Activated CD8-positive, alpha-beta T cell treated with anti-CD3 and anti-CD28 coated beads for 36 hours (primary cell): ENCODE data around the gene THAP3. TPM values are rescaled to one million over a fixed set of nuclear protein-coding genes. Genes with fewer than 3 reads are reported as not detected.

Source experiments
- ATAC-seq: fragments of 200-7000 bp; cut with Tn5 transposase; one replicate; pipeline ENCODE4 v1.10.0; 2021; ENCODE audit warnings: mild to moderate bottlenecking, moderate library complexity
- CTCF ChIA-PET: fragments of 350-600 bp; sonication (Branson Sonifier 250); formaldehyde crosslinking; loops from one replicate; lab custom pipeline; 2021; ENCODE audit warnings: antibody characterized with exemption; lab: Charles Lee
- POLR2A ChIA-PET: fragments of 350-600 bp; sonication (Branson Sonifier 250); formaldehyde crosslinking; loops from one replicate; lab custom pipeline; 2021; ENCODE audit warnings: antibody characterized with exemption; lab: Charles Lee
- DNase-seq: peaks from one replicate; pipeline ENCODE4 v3.0.0-alpha.2; 2020
- H3K27ac Mint-ChIP-seq: one replicate; pipeline ENCODE4 v1.8.0; 2021; ENCODE audit warnings: mild to moderate bottlenecking, mixed read lengths
- H3K27me3 Mint-ChIP-seq: one replicate; pipeline ENCODE4 v1.8.0; 2021; ENCODE audit warnings: mixed read lengths
- H3K36me3 Mint-ChIP-seq: one replicate; pipeline ENCODE4 v1.8.0; 2021; ENCODE audit warnings: low read depth, mixed read lengths
- H3K4me1 Mint-ChIP-seq: one replicate; pipeline ENCODE4 v1.8.0; 2021; ENCODE audit warnings: low read depth, mixed read lengths
- H3K4me3 Mint-ChIP-seq: one replicate; pipeline ENCODE4 v1.8.0; 2021; ENCODE audit warnings: mild to moderate bottlenecking, moderate library complexity, mixed read lengths
- H3K9me3 Mint-ChIP-seq: one replicate; pipeline ENCODE4 v1.8.0; 2021; ENCODE audit warnings: mixed read lengths
- intact Hi-C: fragments of 100-400 bp; cut with micrococcal nuclease; formaldehyde crosslinking; loops from one replicate; pipeline ENCODE4 v1.10.0; 2022
- total RNA-seq, 2 experiments: library from RNA; stranded (reverse); gene quantifications; one replicate each; pipeline ENCODE4 v1.2.3, GENCODE V29; 2021
- TF ChIP-seq, protein P1 (sequence below): fragments of 200-600 bp; IDR thresholded peaks from one replicate; pipeline ENCODE4 v1.8.0; 2022; ENCODE audit warnings: antibody characterized with exemption, mild to moderate bottlenecking

THAP3 gene
- total RNA-seq, 2 experiments from 2014 or later: 19.0 to 24.5 TPM

DNA sequence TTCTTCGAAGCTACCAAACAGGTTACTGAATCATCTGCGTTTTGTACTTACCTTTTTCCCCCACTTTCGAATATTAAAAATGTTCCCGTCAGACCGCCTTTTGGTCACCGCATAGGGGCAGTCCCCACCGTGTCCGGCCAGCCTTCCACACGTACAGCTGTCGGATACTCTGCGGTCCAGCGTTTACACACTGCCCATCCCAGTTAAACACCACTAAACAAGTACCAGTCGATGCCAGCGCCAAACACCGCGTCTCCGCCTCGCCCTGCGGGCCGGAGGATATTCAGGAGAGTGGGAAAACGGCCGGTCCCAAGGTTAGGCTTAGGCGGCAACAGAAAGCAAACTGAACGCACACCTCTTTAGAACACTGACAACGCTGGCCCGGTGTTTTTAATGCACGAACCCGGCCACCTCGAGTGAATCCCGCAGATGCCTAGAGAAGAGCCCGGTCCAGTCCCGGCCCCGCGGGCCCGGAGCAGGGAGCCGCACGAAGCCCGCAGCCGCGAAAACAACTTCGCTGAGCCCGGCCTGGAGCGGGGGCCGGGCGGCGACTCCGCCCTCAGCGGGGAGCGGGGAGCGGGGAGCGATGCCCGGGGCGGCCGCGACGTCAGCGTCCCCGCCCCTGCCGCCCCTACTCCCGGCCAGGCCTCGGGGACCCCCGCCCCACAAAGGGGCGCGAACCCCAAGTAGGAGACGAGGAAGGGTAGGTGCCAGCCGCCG is 11.9 kb upstream of the THAP3 start:
- intact Hi-C loops: loop anchor here (1.0 kb wide), 1 partner anchor 10 kb away; no protein-coding TSS in a partner anchor
- ChIA-PET CTCF (interaction anchor here (0.9 to 1.1 kb wide), 2 partner anchors 9 to 34 kb away, joined by 3 to 5 read pairs; no protein-coding TSS in a partner anchor), POLR2A (interaction anchor here (1.0 to 3.4 kb wide), 5 partner anchors 11 to 219 kb away, joined by 3 to 46 read pairs (median 5); partner anchors contain the start of genes ACOT7, KLHL21, NOL9 and TAS1R1)
- Mint-ChIP-seq H3K36me3 (peaks cover 5% of the 10 kb centered on the region), H3K4me3 (peak overlapping the region; percentile 85), H3K27me3 (no peaks in the 10 kb centered on the region), H3K9me3 (no peaks in the 10 kb centered on the region), H3K27ac (peak overlapping the region; percentile 83), H3K4me1 (peaks cover 14% of the 10 kb centered on the region)
- peak; percentile 47 for DNase-seq
- TF ChIP-seq, protein P1, sequence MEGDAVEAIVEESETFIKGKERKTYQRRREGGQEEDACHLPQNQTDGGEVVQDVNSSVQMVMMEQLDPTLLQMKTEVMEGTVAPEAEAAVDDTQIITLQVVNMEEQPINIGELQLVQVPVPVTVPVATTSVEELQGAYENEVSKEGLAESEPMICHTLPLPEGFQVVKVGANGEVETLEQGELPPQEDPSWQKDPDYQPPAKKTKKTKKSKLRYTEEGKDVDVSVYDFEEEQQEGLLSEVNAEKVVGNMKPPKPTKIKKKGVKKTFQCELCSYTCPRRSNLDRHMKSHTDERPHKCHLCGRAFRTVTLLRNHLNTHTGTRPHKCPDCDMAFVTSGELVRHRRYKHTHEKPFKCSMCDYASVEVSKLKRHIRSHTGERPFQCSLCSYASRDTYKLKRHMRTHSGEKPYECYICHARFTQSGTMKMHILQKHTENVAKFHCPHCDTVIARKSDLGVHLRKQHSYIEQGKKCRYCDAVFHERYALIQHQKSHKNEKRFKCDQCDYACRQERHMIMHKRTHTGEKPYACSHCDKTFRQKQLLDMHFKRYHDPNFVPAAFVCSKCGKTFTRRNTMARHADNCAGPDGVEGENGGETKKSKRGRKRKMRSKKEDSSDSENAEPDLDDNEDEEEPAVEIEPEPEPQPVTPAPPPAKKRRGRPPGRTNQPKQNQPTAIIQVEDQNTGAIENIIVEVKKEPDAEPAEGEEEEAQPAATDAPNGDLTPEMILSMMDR: no peak
- ATAC-seq: peak; percentile 33

DNA sequence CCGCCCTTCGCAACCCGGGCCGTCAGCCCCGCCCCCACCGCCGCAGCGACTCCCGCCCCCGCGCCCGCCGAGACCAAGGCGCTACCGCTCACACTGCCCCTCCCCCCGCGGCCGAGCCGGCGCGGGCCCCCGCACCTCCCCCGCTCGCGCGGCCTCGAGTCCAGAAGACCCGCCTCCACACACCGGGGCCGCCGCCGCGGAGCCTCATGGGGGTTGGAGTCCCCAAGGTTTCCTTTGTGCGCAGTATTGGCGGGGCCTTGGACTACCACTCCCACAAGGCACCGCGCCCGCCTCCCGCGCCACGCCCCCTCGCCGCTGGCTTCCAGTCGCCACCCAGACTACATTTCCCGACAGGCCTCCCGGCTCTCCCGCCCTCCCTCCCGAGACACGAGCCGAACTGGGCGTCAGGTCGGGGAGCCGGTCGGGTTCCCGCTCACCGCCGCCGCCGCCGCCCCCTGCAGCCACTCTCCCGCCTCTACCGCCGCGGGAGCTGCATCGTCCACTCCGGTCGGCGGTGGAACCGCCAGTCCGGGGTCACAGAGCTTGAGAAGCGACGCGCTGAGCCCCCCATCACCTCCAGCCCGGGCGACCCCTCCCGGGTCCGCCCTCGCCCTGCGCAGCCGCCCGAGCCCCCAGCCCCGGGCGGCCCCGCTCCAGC is 11.2 kb upstream of the THAP3 start, which contains the start of gene PHF13:
Gene PHF13 (plus strand): TSS at position 371 of the 658 bp plus-strand sequence. CDS start 336 bp downstream, outside the sequence.
- H3K4me1 Mint-ChIP-seq: peaks cover 14% of the 10 kb centered on the region
- H3K27me3 Mint-ChIP-seq: no peaks in the 10 kb centered on the region
- TF ChIP-seq, protein P1: no peak
- ChIA-PET CTCF (no interaction called here), POLR2A (interaction anchor here (1.0 to 3.4 kb wide), 4 partner anchors 11 to 220 kb away, joined by 3 to 46 read pairs (median 5); partner anchors contain the start of genes ACOT7, KLHL21 and THAP3)
- ATAC-seq (peak; percentile 96), DNase-seq (peak; percentile 100)
- intact Hi-C loops: loop anchor here (1.0 kb wide), 1 partner anchor 10 kb away; no protein-coding TSS in a partner anchor
- peaks cover 6% of the 10 kb centered on the region for H3K36me3 Mint-ChIP-seq
- H3K4me3 Mint-ChIP-seq: peak within 1 kb of the TSS; percentile 85
- H3K9me3 Mint-ChIP-seq: no peaks in the 10 kb centered on the region
- peak within 1 kb of the TSS; percentile 83 for H3K27ac Mint-ChIP-seq

DNA sequence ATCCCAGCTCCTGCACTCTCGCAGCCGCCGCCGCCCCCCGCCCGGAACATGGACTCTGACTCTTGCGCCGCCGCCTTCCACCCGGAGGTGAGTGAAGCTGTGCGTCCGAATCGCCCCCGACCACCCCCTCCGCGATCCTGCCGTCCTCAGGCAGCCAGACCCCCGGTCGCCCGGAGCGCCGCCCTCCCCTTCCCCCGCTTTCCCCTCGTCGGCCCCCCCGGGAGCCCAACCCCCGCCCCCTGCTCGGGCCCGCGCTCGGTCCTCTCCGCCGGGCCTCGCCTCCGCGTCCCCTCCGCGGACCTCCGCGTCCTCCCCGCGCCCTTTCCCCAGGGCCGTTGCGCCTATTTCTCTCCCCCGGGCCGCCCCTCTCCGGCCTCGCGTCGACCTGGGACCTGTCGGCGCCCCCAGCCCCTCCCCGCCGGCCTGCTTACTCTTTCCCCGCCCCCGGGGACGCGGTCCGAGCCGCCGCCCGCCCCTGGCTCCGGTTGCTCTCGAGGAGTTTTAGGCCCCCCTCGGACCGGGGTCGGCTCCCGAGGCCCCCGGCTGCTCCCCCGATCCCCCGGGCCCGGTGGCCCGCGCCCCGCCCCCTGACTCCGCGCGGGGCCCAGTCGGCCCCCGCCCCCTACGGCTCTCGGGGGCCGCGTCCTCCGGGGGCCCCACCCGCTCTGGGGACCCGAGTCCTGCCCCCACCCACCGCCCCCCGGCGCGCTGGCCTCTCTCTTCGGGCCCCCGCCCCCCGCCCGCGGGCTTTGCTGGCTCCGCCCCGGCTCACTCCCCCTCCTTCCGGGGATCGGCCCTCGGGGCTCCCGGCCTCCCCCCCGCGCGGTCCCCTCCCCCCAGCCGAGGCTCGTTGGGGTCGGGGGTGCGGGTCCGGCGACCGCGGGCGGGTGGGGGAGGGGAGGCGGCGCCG is 10.4 kb upstream of the THAP3 start:
- no peaks in the 10 kb centered on the region for H3K27me3 Mint-ChIP-seq
- H3K4me1 Mint-ChIP-seq: peaks cover 14% of the 10 kb centered on the region
- DNase-seq: peak; percentile 73
- H3K36me3 Mint-ChIP-seq: peaks cover 11% of the 10 kb centered on the region
- no peaks in the 10 kb centered on the region for H3K9me3 Mint-ChIP-seq
- peak overlapping the region; percentile 70 for H3K27ac Mint-ChIP-seq
- ChIA-PET POLR2A (interaction anchor here (1.0 to 3.4 kb wide), 4 partner anchors 10 to 221 kb away, joined by 3 to 46 read pairs (median 5); partner anchors contain the start of genes ACOT7, KLHL21 and THAP3), CTCF (no interaction called here)
- peak; percentile 12 for ATAC-seq
- TF ChIP-seq, protein P1: no peak
- intact Hi-C loops: no loop called here
- H3K4me3 Mint-ChIP-seq: peak overlapping the region; percentile 70

DNA sequence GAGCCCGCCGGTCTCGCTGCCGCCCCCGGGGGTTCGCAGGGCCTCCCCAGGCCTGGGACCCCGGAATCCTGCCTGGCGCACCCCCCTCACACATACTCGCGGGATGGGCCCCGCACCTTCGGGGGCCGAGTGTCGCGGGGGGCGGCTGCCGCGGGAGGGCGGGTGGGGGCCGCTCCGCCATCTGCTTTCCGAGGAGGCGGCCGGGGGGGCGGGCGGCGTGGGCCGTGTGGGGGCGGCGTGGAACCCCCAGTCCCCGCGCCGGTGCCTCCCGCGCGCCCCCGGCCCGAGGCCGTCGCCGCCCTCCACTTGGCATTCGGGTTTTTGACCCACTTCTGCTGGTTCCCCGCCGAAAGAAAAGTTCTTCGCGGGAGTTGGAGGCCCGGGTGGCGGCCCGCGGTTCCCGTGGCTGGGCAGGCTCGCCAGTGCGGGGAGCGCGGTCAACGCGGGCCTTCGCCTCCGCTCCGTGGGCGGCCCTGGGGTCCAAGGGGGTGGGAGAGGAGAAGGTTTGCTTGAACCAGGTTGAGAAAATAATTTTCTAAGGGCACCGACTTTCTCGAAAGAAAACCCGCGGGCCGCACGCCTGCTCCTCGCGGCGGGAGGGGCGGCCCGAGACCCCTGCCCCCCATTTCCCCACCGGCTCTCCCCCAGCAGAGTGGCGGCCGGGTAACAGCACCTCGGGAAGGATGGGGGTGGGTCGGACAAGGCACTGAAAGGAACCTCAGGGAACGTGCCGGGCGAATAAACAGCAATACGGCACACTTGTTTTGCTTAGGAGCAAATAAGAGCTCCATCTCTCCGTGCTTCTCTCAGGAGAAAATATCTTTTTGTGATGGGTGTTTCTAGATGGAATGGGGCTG is 9.5 kb upstream of the THAP3 start:
- no peak for ATAC-seq
- intact Hi-C loops: no loop called here
- Mint-ChIP-seq H3K36me3 (peaks cover 13% of the 10 kb centered on the region), H3K27me3 (no peaks in the 10 kb centered on the region), H3K9me3 (no peaks in the 10 kb centered on the region), H3K4me3 (peak overlapping the region; percentile 72), H3K27ac (no peak overlapping the region), H3K4me1 (peaks cover 14% of the 10 kb centered on the region)
- ChIA-PET POLR2A (interaction anchor here (0.5 to 3.4 kb wide), 5 partner anchors 8 to 75 kb away, joined by 3 to 46 read pairs (median 3); partner anchors contain the start of gene KLHL21), CTCF (interaction anchor here (1.9 kb wide), 1 partner anchor 10 kb away, joined by 5 read pairs; no protein-coding TSS in a partner anchor)
- DNase-seq: no peak
- TF ChIP-seq, protein P1: no peak
